Activated gamma-delta T cell treated with anti-CD3 and anti-CD28 coated beads, Interleukin-2, amount 50 U/mL, for 16 hours (primary cell): Measurements from ENCODE around the gene STK10.
A peak's percentile ranks its signal among the peaks of the same experiment; 100 is the strongest.
"Not testable (repeated sequence)": the region's sequence is repeated elsewhere in the genome, so short reads cannot be mapped to it uniquely, and the experiment has no call there.

Experiments
- DNase-seq: peaks from one replicate; pipeline ENCODE4 v3.0.0-alpha.2; 2020; ENCODE audit warnings: low read depth

STK10 gene

GRCh38 chr5:172188033-172188892, at the start of gene STK10:
STK10 (minus strand) TSS chr5:172188224; CDS start chr5:172188042, 182 bp downstream.
- DNase-seq, result peak; percentile 85

- DNase-seq, result no peak
These were observed 48.1 kb upstream of the STK10 start for GRCh38 chr5:172235827-172236736.

GRCh38 chr5:172235132-172235780, 47.2 kb upstream of the STK10 start:
- no peak for DNase-seq

GRCh38 chr5:172234031-172234430, 46.0 kb upstream of the STK10 start:
- DNase-seq, result no peak

DNA sequence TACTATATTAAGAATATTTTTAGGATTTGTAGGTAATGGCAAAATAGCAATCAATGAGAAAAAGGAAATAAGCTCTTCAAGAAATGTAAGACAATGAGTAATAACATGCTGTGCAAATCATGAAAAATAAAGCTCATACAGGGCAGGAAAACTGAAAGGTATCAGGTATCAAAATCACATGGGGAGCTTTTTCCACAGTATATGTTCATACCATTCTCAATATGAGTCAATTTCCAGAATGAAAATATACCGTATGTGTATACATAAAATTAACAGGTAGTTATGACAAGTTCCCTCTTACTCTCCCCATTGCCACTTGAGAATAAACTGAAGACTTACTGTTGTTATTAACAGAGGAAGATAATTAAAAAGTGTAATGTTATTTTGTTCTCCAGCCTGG, 41.9 kb upstream of the STK10 start:
- no peak for DNase-seq

GRCh38 chr5:172224996-172225395, 37.0 kb upstream of the STK10 start:
- no peak for DNase-seq

- no peak for DNase-seq
These were observed 36.2 kb upstream of the STK10 start for GRCh38 chr5:172223901-172224873.

- DNase-seq, result no peak
These were observed 31.3 kb upstream of the STK10 start for GRCh38 chr5:172219296-172219695.

GRCh38 chr5:172216345-172216744, 28.3 kb upstream of the STK10 start:
- no peak for DNase-seq

DNA sequence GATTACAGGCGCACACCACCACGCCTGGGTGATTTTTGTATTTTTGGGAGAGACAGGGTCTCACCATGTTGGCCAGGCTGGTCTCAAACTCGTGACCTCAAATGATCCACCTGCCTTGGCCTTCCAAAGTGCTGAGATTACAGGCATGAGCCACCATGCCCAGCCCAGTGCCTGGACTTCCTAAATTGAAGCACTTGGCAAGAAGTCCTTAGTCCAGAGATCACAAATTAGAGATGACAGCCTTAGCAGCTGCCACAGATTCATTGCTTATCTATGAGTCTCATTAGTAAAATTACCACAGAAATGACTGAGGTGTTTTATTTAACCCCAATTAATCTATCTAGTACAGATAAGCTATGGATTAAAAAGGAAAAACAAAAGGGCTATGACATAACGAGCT, 25.1 kb upstream of the STK10 start:
- no peak for DNase-seq

DNA sequence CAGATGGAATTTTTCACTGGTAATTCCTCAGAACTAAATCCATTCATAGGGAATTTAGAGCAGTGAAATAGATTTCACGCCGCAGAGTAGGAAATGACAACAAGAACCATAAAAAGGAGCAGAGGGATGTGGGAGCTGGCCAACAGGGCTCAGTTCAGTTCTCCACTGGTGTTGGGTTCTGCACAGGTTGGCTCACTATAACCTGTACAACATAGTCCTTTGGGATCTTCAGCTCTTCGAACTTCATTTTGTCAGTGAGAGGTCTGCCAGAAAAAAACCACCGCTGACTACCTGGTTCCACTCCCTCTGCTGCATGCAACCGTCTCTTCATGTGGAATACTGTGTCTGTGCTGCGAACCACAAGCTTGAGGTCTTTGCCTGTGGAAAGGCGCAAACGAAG, 23.7 kb upstream of the STK10 start:
- no peak for DNase-seq

- DNase-seq, result no peak
These were observed 21.7 kb upstream of the STK10 start for GRCh38 chr5:172209714-172210113.

- DNase-seq, result no peak
These were observed 19.5 kb upstream of the STK10 start for GRCh38 chr5:172207511-172207910.

DNA sequence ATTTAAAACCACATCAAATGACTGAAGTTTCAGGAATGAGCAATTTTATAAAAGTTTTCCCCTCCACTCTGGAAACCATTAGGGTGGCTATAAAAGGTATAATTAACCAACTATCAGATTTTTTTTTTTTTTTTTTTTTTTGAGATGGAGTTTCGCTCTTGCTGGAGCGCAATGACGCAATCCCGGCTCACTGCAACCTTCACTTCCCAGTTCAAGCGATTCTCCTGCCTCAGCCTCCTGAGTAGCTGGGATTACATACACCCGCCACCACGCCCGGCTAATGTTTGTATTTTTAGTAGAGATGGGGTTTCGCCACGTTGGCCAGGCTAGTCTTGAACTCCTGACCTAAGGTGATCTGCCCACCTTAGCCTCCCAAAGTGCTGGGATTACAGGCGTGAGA, 18.0 kb upstream of the STK10 start:
- not testable (repeated sequence) for DNase-seq

GRCh38 chr5:172200476-172200875, 12.5 kb upstream of the STK10 start:
- no peak for DNase-seq

- DNase-seq, result no peak
These were observed 11.4 kb upstream of the STK10 start for GRCh38 chr5:172199446-172199845.

DNA sequence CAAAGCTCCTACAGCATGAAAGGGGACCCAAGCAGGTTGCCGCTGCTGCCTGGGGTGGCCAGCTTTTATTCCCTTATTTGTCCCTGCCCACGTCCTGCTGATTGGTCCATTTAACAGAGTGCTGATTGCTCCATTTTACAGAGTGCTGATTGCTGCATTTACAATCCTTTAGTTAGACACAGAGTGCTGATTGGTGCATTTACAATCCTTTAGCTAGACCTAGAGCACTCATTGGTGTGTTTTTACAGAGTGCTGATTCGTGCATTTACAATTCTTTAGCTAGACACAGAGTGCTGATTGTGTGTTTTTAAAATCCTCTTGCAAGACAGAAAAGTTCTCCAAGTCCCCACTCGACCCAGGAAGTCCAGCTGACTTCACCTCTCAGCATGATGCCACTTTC, 9.8 kb upstream of the STK10 start:
- not testable (repeated sequence) for DNase-seq

DNA sequence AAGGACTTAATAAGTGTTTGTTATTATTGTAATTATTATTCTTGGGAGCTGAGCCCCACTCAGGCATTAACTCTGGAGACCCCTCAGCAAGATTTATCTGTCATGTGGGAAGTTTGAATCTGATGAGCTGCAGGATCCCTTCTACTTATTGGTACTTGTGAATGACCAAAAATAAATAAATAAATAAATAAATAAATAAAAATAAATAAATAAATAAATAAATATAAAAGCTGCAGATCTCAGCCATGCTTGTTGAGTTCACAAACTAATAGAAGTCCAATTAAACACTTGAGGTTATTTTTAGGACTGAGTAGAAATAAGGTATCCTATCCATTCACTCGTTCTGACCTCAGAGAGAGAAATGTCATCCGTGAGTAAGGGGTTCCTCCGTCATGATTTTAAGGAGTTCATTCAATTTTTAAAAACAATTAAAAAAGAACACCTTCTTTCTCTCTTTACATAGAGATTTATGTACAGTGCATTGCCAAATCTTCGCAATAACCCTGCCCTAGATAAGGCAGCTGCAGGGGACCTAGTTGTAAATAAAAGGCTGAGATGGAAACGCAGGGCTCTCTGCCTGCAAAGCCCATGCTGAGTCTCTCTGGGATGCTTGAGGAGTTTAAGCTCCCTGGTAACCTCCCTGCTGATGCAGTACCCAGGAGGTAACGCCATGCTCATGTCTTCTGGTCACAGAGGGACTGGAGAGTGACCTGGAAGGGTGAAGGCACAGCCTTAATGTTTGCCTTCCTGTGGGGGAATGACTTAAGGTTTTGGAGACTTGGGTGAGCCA, 7.2 kb upstream of the STK10 start:
- DNase-seq, result no peak

GRCh38 chr5:172193872-172194271, 5.8 kb upstream of the STK10 start, which contains the start of gene EFCAB9:
EFCAB9 (plus strand) TSS chr5:172194172; CDS start chr5:172194173, 1 bp downstream.
- DNase-seq, result no peak

DNA sequence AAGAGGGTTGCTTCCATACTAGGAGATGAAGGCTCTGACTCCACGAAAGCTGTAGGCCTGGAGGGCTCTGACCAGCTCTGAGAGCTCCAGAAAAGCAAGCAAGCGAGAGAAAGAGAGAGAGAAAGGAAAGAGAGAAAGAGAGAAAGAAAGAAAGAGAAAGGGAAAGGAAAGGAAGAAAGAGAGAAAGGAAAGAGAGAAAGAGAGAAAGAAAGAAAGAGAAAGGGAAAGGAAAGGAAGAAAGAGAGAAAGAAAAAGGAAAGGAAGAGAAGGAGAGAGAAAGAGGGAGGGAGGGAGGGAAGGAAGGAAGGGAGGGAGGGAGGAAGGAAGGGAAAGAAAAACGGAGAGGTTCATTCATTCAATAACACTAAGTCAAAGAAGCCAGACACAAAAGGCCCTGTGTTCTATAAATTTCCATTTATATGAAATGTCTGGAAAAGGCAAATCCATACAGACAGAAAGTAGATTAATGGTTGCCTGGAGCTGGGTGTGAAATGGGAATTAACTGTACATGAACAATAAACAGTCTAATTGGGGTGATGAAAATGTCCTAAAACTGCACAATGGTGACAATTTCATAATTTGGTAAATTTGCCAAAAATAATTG, 1.8 kb upstream of the STK10 start:
- DNase-seq, result no peak
